Fibroblast of skin of back (primary cell): ENCODE measurements around the gene FAM219A.
"Not testable (repeated sequence)": the region's sequence is repeated elsewhere in the genome, so short reads cannot be mapped to it uniquely, and the experiment has no call there.

Experiments used
- DNase-seq: peaks from one replicate; pipeline ENCODE4 v3.0.0-alpha.2; 2013

FAM219A gene

DNA sequence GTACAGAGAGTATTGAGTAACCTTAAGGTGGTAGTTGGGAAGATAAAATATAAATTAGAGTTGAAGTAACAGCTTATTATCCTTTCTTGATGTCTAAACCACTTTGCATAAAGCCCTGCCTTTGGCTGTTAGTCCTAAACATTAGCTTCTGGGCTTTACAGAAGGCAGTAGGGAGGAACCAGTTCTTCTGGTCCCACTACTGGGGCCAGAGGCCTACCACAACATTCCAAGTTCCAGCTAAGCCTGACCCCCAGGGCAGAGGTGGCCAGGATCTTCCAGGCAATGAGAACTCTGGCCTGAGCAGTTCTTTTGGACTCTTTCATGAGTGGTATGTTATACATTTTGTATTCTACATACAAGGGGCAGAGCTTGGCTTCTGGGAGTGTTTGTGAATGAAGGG lies 26.3 kb upstream of the FAM219A start:
- no peak for DNase-seq

DNA sequence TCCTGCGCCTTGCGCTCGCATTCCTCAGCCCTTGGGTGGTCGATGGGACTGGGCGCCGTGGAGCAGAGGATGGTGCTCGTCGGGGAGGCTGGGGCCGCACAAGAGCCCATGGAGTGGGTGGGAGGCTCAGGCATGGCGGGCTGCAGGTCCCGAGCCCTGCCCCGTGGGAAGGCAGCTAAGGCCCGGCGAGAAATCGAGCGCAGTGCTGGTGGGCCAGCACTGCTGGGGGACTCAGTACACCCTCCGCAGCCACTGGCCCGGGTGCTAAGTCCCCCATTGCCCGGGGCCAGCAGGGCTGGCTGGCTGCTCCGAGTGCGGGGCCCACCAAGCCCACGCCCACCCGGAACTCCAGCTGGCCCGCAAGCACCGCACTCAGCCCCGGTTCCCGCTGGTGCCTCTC lies 24.4 kb upstream of the FAM219A start:
- DNase-seq = not testable (repeated sequence)

DNA sequence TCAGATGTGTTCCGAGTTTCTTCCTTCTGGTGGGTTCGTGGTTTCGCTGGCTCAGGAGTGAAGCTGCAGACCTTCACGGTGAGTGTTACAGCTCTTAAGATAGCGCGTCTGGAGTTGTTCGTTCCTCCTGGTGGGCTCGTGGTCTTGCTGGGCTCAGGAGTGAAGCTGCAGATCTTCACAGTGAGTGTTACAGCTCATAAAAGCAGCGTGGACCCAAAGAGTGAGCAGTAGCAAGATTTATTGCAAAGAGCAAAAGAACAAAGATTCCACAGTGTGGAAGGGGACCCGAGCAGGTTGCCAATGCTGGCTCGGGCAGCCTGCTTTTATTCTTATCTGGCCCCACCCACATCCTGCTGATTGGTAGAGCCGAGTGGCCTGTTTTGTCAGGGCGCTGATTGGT lies 23.2 kb upstream of the FAM219A start:
- not testable (repeated sequence) for DNase-seq

DNA sequence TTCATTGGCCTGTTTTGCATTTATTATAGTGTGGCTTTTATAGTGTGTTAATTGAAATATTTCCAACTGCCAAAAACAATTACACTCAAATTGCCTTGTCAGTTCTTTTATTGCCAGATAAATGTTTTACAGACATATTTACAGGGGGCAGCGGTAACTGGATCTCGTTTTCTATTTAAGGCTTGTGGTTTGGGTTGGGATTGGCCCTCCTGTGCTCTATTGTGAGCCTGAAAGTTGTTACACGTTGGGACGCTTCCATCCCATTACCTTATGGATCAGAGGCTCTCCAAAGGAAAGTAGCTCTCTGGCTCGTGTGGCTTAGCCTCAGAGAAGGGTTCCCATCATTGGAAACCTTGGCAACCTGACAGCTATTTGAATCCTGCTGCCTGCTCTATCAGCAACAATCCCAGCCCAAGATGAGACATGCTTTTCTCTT lies 21.1 kb upstream of the FAM219A start:
- no peak for DNase-seq

DNA sequence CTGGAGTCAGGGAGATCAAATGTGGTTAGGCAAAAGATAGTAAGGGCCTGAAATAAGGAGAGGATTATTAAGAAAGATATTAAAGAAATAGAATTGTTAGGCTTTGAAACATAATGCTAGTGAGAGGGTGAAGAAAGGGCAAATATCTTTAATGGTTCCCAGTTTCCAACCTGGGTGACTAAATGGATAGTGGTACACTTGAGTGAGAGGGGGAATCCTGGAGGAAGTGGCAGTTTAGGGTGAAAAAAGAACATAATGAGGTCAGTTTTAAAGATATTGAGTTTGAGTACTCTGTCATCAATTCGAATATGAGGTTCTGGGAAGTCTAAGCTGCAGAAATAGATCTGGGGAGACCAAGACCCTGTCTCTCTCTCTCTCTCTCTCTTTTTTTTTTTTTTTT lies 19.2 kb upstream of the FAM219A start:
- no peak for DNase-seq

DNA sequence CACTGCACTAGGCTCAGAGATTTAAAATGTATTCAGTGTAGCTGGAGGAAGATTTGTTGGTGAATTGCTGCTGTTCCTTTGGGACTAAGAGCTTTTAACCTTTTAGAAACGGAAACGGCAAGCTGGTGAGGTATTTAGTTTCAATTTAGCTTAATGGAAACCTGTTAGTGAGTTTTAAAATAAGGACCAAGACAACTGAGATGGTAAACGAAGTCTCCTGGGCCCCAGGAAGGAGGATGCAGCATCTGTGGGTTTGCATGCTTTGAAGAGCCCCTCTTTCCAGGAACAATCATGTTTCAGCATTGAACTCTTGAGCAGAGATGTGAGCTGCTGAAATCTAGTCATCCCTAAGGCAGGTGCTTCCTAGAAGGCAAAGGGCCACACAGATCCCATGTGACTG lies 16.7 kb upstream of the FAM219A start:
- no peak for DNase-seq

DNA sequence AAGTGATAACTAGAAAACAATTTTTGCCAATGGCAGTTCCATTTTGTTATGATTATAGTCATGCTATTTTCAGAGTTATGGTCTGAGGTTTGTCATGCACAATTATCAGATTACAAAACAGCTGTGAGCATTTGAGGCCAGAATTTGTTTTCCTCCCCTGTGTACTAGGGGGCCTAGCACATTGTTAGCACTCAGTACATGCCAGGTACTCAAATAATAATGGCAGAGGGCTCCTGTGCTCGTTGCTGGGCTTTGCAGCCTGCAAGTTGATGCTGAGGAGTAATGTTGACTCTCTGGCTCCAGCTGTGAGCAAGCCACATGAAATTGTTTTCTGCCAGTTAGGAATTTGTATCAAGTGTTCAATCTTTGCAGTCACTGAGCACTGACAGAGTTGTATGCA lies 7.1 kb upstream of the FAM219A start:
- DNase-seq = no peak

DNA sequence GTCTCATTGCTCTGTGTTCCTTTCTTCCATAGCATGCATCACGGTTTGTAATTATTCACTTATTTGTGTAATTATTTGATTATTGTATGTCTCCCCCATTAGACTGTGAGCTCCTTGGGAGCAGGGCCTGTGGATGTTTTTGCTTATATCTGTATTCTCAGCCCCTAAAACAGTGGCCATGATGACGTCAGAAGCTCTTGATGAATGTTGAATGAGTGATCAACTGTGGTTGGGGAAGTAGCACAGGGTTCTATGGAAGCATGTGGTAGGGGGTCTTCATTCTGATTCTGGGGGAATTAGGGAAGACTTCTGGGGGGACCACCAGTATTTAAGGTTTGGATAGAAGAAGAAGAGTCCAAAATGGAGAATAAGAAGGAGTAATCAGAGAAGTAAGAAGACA lies 6.2 kb upstream of the FAM219A start:
- DNase-seq = no peak

DNA sequence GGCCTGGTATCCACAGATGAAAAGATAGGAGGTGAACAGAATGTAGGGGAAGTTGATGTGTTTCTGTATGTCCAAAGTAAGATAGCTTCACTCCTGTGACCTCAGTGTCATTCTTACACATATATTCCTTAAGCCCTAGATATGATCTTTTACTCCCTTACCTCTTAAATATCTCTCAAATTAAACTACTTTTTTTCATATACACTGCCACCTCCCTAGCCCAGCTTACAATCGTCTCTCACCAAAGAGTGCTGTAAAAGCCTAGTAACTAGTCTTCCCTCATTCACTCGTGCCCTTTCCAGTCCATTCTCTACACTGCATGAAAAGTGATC lies 5.5 kb upstream of the FAM219A start:
- DNase-seq = no peak

DNA sequence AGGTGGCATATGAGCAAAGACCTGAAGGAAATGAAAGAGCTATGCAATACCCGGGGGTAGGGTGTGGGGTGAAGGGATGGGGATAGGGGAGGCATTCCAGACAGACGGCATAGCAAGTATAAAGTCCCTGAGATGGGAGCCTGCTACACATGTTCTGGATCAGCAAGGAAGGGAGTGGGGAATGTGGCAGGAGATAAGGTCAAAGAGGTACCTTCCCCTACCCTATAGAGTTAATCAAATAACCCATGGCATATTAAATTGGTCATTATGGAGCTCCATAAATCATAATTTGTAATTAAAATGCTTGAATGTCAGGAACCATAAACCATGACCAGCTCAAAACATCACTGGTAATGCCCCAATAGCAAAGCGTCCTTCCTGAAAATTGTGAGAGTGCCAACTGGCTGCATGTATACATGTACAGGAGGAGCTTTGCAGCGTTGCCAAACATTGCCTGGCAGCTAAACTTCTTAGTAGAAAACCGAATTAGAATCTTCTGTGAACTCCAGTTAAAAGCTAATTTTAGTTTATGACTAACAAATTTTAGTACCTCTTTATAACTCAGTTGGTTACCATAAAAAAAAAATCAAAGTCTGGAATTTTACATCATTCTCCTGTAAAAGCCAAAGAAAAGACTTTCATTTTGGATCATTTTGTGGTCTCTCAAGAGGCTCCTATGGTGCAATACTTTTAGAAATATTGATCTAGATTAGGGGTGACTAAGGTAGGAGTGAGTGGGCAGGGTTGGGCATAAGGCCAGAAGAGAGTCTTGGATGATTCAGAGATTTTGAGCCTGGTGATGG lies 4.9 kb upstream of the FAM219A start:
- DNase-seq = peak; percentile 41

DNA sequence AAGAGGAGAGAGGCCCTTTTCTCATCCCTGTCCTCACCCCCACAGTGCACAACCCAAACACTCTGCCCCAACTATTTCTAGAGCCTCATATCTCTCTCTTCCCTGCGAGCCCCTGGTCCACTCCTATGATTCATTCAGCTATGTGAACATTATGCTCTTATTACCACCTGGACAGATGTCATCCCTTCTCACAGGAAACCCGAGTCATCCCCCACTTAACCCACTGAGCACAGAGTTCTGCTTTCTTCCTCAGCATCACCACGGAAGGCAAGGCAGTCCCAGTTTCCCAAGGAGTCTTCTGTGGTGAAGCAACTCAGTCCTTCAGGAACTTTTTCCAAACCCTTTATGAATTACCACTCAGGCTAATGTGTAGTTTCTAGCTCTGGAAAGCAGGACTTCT lies 1.6 kb upstream of the FAM219A start:
- peak; percentile 7 for DNase-seq

DNA sequence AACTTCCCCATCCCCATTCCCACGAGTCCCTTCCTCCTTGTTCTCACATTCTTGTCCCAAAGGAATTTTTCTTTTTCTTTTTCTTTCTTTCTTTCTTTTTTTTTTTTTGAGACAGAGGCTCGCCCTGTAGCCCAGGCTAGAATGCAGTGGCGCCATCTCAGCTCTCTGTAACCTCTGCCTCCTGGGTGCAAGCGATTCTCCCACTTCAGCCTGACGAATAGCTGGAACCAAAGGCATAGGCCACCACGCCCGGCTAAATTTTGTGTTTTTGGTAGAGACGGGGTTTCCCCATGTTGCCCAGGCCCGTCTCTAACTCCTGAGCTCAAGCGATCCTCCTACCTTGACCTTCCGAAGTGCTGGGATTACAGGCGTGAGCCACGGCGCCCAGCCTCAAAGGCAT lies 986 bp upstream of the FAM219A start:
- no peak for DNase-seq

DNA sequence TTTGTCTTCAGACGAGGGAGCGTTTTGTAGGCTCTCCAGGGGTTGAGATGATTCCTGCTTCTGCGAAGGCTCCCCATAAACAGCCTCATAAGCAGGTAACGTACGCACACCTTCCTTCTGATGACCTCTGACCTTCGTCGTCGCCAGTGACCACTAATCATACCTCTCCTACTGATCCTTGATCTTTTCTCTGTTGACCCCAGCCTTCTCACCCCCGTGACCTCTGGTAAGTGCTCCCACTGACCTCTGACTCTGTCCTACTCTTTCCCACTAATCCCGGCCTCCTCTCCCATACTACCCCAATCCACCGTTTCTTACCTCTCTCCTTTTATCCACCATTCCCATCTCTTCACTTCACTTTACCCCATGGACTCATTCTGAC lies 580 bp upstream of the FAM219A start:
- DNase-seq = no peak

DNA sequence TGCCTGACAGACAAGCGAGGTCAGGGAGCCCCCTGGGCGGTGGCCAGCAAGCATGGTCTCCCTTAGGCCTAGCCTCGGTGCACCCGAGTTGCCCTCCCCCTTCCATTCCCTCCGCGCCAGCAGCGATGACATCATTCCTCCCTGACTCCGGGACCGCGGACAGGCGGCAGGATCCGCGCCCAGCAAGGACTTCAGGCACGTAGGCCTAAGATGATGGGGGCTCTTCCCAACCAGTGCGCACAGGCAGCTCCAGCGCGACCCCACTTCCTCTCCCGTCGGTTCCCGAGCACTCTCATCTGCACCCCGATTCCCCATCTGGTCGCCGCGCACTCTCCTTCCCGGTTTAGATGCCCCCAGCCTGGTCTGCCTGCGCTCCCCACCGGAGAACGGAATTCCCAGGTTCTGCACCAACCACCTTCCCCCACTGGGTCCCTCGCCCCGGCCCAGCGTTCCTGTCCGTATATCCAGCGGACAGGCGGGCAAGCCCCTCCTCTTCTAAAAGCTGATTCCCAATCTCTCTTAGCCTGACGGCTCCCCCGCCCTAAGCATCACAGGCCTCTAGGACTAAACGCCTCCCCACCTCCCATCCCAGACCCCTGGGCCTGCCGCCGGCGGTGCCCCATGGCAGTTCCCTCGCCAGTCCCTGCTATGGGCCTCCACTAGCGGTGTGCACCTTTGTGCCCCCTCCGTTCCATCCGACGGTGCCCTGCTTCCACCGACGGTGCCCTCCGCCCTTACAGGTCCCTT lies 931 bp downstream of the FAM219A start:
- peak; percentile 87 for DNase-seq

DNA sequence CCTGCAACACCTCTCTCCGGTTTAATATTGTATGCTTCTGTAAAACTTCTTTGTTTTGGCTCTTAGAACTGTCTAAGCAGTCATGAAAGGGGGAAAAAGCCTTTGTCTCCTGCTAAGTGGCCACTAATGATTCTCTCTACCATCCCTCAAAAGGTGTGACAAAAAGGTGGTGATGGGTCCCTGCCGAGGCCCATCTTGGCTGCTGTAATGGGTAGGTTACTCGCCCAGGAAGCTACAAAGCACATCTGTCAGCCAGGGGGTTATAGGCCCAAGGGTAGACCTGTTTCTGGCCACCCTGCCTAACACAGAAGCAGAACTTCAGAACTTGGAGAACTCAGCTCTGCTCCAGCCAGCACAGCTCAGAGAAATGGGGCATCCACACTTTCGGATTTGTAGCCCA lies 1.6 kb downstream of the FAM219A start:
- DNase-seq = no peak

DNA sequence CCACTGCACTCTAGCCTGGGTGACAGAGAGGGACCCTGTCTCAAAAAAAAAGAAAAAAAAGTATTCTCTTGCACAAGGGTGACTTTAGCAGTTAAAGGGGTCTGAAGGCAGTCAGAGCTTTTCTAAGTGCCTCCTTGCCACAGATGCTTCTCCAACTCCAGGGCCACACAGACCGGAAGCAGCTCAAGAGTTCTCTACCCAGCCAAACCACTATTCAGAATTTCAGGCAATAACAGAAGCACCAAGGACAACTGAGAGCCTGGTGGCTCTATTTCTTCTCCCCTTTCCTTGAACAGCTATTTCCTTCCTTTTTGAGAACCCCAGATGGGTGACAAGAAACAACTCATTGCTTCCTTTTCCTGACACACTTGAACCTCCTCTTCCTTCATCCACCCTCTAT lies 2.2 kb downstream of the FAM219A start:
- no peak for DNase-seq

DNA sequence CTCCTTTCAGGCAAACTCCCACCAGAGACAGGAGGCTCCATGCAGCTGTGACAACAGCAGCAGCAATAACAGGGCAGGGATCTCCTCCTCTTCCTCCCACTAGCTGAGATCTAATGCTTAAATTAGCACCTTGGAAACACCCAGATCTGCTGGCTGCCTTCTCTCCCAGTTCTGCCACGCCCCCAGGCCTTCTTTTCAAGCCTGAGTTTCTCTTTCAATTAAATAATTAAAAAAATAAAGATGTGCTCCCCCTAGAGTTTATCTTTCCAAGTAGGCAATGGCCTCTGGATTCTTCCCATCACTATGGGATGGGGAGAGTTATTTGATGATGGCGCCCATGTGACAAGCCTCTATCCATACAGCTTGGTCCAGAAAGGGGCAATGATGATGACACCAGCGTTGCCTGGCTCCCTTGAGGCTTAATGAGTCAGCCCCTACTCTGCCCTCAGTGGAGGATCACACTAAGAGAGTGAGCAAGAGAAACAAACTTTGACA lies 3.8 kb downstream of the FAM219A start:
- peak; percentile 92 for DNase-seq

DNA sequence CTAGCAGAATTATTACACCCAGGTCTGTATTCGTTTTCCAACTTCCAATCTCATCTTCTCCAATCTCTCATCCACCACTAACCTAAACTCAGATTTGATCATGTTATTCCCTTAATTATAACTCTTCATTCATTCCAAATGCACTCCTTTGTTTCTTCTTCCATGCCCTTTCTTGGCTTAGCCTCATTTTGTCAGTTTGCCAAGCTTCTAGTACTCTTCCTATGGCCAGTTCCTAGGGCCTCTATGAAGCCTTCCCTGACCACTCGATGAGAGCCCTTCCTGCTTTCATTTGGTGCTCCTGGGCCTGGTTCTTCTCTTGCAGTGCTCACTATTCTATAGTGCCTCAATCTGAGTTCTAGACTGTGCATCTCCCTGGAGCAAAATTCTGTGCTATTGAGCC lies 5.8 kb downstream of the FAM219A start:
- no peak for DNase-seq

DNA sequence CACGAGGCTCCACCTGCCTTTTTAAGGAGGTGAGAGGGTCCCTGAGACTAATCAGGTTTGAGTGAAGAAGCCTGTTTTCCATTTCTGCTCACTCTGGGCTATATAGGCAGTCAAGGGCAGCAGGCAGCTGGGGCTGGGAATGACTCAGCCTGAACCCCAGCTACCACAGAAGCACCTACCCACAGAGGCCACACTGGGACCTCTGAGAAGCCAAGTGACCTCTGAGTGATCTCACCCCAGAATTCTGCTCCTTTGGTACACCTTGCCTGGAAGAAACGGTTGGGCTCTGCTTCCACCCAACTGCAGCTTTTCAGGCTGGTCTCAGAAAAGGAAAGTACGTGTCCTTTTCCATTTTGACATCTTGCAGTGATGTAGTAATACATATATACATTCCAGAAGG lies 6.8 kb downstream of the FAM219A start:
- DNase-seq = no peak

DNA sequence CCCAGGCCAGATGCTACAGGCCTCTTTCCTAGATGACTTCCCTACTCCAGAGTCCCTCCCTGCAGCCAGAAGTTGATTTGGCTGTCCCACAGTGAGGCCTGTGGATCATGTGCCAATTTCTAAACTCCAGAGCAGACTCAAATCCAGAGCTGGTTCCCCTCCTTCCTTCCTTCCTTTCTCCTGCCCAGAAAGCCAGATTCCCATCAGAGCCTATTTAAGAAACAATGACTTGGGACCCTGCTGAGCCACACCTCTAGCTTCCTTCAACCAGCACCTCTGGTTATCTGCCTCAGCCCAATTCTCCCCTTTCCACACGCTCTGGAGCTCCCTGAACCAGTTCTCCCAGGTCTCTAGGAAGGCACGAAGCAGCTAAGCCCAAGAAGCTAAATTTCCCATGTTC lies 7.2 kb downstream of the FAM219A start:
- DNase-seq = no peak

DNA sequence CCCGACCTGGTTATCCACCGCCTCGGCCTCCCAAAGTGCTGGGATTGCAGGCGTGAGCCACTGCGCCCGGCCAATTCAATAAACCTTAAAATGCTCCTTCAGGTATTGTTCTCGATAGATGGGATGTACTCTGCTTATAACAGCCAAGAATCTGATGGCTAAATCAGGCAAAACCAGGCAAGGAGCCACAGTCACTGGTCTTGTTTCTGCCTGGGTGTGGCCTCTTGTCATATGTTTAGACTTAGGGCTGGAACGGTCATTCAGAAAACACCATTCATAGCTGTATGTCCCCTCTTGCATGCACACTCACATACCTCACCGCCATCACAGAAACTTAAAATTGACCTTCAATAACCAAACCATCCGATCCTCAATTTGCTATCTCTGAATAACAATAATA lies 7.7 kb downstream of the FAM219A start:
- DNase-seq = no peak

DNA sequence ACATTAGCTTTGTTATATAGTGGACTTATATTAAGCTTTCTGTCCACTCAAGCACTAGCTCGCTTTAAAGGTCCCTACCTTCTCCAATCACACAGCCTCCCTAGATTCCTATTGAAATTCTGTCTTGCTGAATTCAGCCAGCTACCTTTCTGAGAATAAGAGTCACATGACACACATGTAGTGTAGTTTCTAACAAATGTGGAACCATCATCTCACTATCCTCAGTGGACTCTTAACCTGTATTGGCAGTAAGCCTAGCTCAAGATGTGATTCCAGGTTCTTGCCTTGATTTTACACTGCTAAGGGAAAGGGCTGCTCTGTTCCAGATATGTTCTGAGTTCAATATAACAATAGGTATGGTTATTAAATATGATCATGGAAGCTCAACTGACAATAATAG lies 11.4 kb downstream of the FAM219A start:
- no peak for DNase-seq

DNA sequence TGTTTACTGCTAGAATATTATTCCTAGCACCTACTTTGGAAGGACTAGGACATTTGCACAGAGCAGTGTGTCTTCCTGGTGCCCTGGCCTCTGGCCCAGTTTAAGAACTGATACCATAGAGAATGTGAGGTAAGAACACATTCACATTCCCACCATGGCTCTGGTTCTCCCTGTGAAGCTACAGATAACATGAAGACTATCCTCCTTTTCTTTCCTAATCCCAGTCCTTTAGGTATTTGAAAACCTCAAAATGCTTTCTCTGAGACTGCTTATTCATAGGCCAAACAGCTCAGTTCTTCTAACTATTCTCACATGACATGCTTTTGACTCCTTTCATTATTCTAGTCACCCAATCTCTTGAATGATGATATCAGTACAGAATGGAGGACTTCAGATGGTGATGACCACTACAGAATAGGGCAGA lies 11.9 kb downstream of the FAM219A start:
- DNase-seq = peak; percentile 56

DNA sequence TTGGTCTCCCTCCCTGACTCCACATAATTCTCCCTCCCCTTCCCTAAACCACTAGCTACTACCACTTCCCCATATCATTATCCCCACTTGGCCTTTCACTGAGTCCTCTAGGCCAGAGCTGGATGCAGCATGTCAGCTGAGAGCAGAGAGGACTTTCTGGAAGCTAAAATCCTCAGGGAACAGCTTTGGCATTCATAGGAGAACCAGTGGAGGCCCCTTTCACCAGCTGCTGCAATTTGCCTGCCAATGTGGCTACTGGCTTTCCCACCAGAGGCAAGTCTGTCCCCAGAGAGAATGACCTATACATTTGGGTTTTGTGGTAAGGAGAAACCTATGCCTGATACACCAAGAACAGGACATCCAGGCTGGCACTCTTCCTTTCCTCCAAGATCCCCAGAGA lies 14.4 kb downstream of the FAM219A start:
- no peak for DNase-seq
